Measurements from ENCODE around the gene PRSS56. TPM values are rescaled to one million over a fixed set of nuclear protein-coding genes. Genes with fewer than 3 reads are reported as not detected.

Gene PRSS56
- polyA plus RNA-seq, 4 donors = 0.08 to 0.27 TPM; not detected in 2

GRCh38 chr2:232498452-232498851, 21.7 kb upstream of the PRSS56 start:
- DNase-seq (ENCODE audit: low read depth in 4 of 4, low spot score in 2 of 4) = no peak

DNA sequence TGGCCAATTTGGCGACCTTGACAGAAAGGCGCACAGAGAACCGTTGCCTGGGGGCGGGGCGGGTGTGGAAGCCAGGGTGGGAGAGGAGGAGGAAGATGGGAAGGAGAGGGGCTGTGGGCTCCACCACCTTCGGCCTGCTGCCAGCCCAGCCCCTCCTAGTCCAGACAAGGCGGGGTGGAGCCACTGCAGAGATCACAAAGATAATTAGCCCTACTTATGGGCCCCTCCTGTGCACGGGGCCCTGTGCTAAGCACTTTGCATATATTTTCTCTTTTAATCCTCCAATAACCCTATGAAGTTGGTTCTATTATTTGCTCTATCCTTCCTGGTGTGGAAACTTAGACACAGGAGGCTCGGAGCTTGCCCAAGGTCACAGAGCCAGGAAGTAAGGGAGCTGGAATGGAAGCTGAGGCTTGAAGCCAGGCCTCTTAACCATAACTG, 18.8 kb upstream of the PRSS56 start:
- DNase-seq (ENCODE audit: low read depth in 4 of 4, low spot score in 2 of 4) = no peak

- no peak for DNase-seq (ENCODE audit: low read depth in 4 of 4, low spot score in 2 of 4)
Measured at GRCh38 chr2:232501794-232502390, 18.3 kb upstream of the PRSS56 start.

GRCh38 chr2:232502511-232502910, 17.7 kb upstream of the PRSS56 start:
- no peak for DNase-seq (ENCODE audit: low read depth in 4 of 4, low spot score in 2 of 4)

GRCh38 chr2:232502911-232503808, 17.0 kb upstream of the PRSS56 start:
- no peak for DNase-seq (ENCODE audit: low read depth in 4 of 4, low spot score in 2 of 4)

DNA sequence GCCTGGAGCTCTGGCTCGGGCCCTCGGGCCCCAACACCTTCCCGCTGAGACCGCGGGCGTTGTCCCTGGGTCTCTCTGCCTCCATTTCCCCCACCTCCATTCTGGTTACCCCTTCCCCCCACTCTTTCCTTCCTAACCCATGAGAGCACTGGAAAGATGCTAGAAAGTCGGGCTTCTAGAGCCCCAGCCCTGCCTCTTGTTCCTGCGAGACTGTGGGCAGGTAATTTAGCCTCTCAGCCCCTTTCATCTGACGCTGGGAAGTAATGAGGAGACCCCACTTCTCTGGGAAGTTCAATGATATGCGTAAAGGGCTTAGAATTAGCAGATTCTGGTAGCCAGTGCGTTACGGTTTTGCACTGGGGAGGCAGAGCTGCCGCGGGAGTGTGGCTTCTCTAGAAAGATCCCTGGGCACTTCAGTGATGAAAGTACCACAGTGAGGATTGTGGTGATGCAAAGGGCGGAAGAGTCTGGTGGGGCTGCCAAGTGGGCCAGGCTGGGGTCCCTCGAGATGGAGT, 16.3 kb upstream of the PRSS56 start:
- no peak for DNase-seq (ENCODE audit: low read depth in 4 of 4, low spot score in 2 of 4)

GRCh38 chr2:232504438-232504837, 15.8 kb upstream of the PRSS56 start:
- no peak for DNase-seq (ENCODE audit: low read depth in 4 of 4, low spot score in 2 of 4)

DNA sequence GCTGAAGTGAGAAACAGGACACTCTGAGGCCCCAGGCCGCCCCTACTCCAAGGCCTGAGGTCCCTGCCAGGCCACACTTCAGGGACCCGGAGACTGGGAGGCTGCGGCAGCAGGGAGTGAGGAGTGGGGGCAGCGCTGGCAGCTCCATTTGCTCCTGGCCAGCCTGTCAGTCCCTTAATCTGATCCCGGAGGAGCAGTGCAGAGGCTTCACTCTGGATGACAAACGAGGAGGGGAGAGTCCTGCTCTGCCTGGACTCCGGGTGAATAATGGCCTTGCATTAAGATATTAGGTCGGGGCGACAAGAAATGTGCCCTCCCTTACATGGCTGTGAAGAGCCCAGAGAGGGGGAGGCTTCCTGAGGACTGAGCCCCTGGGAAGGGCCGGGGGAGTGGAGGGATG, 14.3 kb upstream of the PRSS56 start:
- no peak for DNase-seq (ENCODE audit: low read depth in 4 of 4, low spot score in 2 of 4)

DNA sequence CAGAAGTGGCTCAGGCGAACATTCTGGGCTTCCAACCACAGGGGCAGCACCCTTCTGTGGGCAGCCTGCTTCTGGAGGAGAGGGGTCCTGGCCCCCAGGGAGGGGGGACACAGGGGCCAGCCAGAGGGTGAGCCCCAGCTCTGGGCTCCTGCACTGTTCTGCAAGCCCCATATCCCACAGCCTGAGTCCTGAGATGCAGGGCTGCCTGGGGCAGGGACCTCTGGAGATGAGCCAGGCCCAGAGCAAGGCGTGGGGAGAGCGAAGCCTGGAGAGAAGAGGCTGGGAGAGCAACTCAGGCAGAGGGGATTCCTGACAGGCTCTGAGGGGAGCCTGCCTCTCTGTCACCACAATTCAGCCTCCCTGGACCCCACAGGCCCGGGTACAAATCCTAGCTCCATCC, 13.5 kb upstream of the PRSS56 start:
- DNase-seq (ENCODE audit: low read depth in 4 of 4, low spot score in 2 of 4) = no peak

- DNase-seq (ENCODE audit: low read depth in 4 of 4, low spot score in 2 of 4) = no peak
Measured at GRCh38 chr2:232508251-232508650, 11.9 kb upstream of the PRSS56 start.

DNA sequence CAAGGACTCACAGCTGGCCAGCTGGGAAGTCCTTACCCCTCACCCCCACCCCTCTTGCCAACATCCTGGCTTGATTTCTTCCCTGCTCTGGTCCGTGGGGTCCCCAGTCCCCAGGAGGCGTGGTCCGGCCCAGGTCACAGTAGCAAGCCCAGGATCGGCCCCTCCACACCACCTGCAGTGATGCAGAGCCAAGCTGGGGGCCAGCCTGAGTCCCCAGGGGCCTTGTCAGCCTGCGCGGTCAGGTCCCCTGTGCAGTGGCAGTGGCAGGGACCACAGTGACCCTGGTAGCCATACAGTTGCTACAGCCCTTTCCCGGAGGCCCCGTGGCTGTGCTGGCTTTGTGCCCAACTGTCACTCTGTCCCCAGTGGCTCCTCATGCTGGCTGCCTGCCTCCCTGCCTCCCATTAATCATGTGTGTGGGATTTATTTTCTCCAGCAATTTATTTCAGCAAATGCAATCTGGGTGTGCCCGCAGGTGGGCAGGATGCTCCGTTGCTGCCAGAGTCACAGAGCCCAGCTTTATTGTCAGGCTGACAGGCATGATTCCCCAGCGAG, 8.8 kb upstream of the PRSS56 start:
- DNase-seq (ENCODE audit: low read depth in 4 of 4, low spot score in 2 of 4) = no peak

DNA sequence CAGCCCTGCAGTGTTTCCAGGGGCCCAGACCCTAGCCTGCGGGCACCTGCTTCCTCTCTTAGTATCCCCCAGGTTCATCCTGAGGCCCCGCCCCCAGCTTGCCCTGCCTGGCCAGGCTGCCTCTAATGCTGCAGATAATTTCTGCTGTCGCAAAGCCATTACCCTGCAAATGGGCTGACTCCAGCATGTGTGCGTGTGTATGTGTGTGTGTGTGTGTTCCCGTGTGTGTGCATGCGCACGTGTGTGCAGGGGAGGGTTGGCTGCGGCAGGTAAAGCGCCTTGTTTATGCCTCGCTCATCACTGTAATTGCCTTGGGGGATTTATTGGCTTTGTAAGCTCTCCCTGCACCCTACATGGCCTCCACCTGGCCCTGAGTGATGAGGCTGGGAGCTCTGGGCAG, 7.6 kb upstream of the PRSS56 start:
- no peak for DNase-seq (ENCODE audit: low read depth in 4 of 4, low spot score in 2 of 4)

- no peak for DNase-seq (ENCODE audit: low read depth in 4 of 4, low spot score in 2 of 4)
Measured at GRCh38 chr2:232513353-232513752, 6.8 kb upstream of the PRSS56 start.

DNA sequence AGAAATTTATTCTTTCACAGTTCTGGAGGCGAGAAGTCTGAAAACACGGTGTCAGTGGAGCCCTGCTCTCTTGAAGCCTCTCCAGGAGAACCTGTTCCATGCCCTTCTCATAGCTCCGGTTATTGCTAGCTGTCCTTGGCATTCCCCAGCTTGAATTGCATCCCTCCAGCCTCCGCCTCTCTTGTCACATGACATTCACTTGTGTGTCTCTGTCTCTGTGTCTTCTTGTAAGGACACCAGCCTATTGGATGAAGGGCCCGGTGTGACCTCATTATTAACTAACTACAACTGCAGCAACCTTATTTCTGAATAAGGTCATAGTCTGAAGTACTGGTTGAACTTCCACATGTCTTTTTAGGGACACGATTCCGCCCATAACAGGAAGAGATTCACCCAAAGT, 4.5 kb upstream of the PRSS56 start:
- no peak for DNase-seq (ENCODE audit: low read depth in 4 of 4, low spot score in 2 of 4)

DNA sequence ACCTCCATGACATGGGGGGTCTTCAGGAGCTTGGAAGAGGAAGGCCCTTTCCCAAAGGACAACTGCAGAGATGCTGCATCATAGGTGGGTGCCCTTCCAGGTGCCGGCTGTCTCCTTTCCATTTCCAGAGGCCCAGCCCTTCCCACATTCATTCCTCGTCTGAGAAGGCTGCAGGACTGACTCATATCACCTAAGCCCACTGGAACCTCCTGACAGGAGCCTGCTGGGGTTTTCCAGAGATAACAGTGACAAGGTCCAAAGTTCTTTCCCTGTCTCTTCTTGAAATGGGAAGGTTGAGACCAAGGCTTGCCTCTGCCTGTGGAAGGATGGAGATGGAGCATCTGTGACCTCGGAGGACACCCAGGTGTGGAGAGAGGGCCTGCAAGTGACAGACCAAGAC, 3.6 kb upstream of the PRSS56 start:
- DNase-seq (ENCODE audit: low read depth in 4 of 4, low spot score in 2 of 4) = no peak

GRCh38 chr2:232518844-232519243, 1.3 kb upstream of the PRSS56 start:
- DNase-seq (ENCODE audit: low read depth in 4 of 4, low spot score in 2 of 4) = no peak

DNA sequence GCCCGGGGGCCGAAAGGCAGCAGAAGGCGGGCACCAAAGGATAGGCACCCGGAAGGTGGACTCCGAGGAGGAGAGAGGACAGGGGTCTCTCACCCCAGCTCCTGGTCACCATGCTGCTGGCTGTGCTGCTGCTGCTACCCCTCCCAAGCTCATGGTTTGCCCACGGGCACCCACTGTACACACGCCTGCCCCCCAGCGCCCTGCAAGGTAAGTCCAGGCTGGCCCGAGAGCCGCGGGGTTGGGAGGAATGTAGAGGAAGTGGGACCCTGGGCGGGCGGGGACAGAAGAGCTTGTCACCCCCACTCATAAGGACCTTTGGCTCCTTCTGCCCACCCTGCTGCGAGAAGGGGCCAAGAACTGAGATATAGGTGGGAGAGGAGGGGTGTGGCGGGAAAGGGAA, 301 bp downstream of the PRSS56 start:
- no peak for DNase-seq (ENCODE audit: low read depth in 4 of 4, low spot score in 2 of 4)

DNA sequence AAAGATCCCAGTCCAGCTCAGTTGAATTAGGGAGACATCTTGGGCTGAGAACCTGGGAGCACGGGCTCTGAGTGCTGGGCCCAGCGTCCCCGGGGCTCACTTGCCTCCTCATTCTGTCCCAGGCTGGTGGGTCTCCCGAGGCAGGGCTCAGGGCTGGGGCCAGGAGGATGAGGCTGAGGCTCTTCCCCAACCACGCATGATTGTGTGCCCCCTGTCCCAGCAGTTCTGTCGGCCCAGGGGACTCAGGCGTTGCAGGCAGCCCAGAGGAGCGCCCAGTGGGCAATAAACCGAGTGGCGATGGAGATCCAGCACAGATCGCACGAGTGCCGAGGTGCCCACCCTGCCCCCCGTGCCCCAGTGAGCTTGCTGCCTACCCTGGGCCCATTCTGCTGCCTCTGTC, 910 bp downstream of the PRSS56 start:
- no peak for DNase-seq (ENCODE audit: low read depth in 4 of 4, low spot score in 2 of 4)

DNA sequence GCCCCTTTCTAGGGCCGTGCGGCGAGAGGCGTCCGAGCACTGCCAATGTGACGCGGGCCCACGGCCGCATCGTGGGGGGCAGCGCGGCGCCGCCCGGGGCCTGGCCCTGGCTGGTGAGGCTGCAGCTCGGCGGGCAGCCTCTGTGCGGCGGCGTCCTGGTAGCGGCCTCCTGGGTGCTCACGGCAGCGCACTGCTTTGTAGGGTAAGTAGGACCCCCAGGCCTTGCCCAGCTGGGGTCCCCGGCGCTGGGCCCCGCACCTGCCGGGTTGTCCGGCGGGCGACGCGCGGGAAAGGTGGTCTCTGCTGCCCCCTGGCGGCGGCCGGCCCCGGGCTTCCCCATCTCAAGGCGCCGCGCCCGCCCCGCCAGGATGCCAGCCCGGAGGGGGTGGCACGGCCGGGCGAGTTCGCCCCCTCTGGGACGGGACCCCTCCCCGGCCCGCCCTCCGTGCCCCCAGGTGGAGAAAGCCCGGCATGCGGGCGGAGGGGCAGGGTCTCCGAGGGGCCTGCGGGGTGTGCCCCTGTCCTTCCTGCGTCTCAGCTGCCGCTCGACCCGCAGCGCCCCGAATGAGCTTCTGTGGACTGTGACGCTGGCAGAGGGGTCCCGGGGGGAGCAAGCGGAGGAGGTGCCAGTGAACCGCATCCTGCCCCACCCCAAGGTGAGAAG, 1.9 kb downstream of the PRSS56 start:
- DNase-seq (ENCODE audit: low read depth in 4 of 4, low spot score in 2 of 4) = no peak

DNA sequence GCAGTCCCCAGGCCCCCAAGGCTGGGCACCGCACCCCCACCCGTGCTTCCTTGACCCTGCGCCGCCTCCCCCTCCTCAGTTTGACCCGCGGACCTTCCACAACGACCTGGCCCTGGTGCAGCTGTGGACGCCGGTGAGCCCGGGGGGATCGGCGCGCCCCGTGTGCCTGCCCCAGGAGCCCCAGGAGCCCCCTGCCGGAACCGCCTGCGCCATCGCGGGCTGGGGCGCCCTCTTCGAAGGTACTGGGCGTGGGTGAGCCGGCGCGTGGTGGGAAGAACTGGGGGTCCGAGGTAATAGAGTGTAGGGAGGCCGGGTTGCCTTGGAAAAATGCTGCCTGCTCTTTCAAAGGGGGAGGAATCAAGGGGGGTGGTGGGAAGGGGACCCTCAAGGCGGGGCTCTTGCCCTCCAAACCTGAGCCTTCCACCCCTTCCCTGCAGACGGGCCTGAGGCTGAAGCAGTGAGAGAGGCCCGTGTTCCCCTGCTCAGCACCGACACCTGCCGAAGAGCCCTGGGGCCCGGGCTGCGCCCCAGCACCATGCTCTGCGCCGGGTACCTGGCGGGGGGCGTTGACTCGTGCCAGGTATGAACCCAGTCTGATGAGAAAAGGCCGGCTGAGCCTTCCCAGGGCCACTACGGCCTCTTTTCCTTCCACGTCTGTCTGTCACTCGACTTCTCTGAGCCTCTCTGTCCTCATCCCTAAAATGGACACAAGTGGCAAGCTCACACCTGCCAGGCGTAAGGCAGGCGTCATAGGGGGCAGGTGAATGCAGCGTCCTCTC, 2.6 kb downstream of the PRSS56 start:
- DNase-seq (ENCODE audit: low read depth in 4 of 4, low spot score in 2 of 4) = no peak

GRCh38 chr2:232523402-232523681, 3.2 kb downstream of the PRSS56 start:
- DNase-seq (ENCODE audit: low read depth in 4 of 4, low spot score in 2 of 4) = no peak
